Parathyroid adenoma (tissue), 2 donors: ENCODE results near the gene NEDD4L.

ENCODE experiments used
- H2AFZ ChIP-seq: fragments of 300-600 bp; sonication (generic); one replicate; pipeline ENCODE4 v1.7.0; 2017; ENCODE audit warnings: antibody characterized with exemption, mild to moderate bottlenecking
- H3K27ac ChIP-seq: fragments of 300-600 bp; sonication (generic); one replicate; pipeline ENCODE4 v1.7.0; 2017
- H3K27me3 ChIP-seq: fragments of 300-600 bp; sonication (generic); one replicate; pipeline ENCODE4 v1.7.0; 2017; ENCODE audit warnings: low read length; ENCODE audit not compliant: control insufficient read depth, insufficient read depth
- H3K36me3 ChIP-seq: fragments of 300-600 bp; sonication (generic); one replicate; pipeline ENCODE4 v1.7.0; 2017; ENCODE audit warnings: low read length; ENCODE audit not compliant: control insufficient read depth, insufficient read depth
- H3K4me1 ChIP-seq: fragments of 300-600 bp; sonication (generic); one replicate; pipeline ENCODE4 v1.7.0; 2017; ENCODE audit warnings: control low read depth
- H3K4me2 ChIP-seq: fragments of 300-600 bp; sonication (generic); one replicate; pipeline ENCODE4 v1.7.0; 2017; ENCODE audit warnings: low read length
- H3K4me3 ChIP-seq: fragments of 300-600 bp; sonication (generic); one replicate; pipeline ENCODE4 v1.7.0; 2017; ENCODE audit warnings: low read depth, low read length
- H3K79me2 ChIP-seq: fragments of 300-600 bp; sonication (generic); one replicate; pipeline ENCODE4 v1.7.0; 2017; ENCODE audit warnings: control low read depth
- H3K9ac ChIP-seq: fragments of 300-600 bp; sonication (generic); one replicate; pipeline ENCODE4 v1.7.0; 2017; ENCODE audit warnings: mild to moderate bottlenecking
- H3K9me3 ChIP-seq: fragments of 300-600 bp; sonication (generic); one replicate; pipeline ENCODE4 v1.7.0; 2017; ENCODE audit warnings: low read length; ENCODE audit not compliant: control insufficient read depth
- TF ChIP-seq, protein P1 (sequence below): fragments of 300-600 bp; sonication (generic); IDR thresholded peaks from one replicate; pipeline ENCODE4 v1.7.0; 2017; ENCODE audit warnings: antibody characterized with exemption, mild to moderate bottlenecking
- donor health status: primary hyperparathyroidism.

NEDD4L gene

DNA sequence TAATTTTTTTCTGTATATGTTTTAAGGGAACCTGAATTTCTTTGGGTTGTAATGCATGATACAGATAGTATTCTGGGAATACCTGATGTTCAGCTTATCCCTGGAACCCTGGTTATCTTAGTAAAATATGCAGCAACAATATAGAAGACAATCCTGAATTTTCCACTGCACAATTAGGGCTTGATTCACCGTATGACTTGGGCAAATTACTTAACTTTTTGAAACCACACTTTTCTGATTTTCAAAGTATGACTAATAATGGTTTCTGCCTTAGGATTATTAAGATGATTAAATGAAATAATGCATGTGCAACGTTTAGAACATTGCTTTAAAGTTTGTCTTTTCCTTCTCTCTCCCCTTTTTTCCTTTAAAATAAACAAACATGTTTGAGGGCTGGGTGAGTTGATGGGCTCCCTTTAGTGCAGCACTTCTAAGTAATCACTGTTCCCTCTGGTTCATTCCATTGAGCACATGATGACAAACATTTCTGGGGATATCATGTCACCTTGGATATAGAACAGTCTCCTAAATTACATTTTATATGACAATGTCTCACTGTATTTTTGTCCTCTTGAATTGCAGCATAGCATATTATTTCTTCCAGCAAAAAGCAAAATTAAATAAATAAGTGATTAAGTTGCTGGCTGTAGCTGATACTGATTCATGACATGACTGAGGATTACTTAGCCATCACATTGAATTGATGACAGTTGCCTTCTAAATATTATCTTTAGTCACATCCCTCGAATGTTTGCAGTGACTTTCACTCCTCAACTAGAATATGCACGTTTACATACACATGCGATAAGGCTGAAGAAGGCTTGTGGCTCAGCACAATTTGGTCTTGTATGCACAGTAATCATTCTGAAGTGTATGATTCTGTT is 254.5 kb downstream of the NEDD4L start:
- Histone ChIP-seq H3K4me1 (no peaks in the 10 kb centered on the region), H2AFZ (no peak overlapping the region), H3K27ac (no peak overlapping the region), H3K9me3 (no peaks in the 10 kb centered on the region), H3K4me2 (no peak overlapping the region), H3K9ac (no peak overlapping the region), H3K4me3 (no peak overlapping the region), H3K36me3 (no peaks in the 10 kb centered on the region), H3K27me3 (no peaks in the 10 kb centered on the region), H3K79me2 (no peaks in the 10 kb centered on the region)
- TF ChIP-seq, protein P1, sequence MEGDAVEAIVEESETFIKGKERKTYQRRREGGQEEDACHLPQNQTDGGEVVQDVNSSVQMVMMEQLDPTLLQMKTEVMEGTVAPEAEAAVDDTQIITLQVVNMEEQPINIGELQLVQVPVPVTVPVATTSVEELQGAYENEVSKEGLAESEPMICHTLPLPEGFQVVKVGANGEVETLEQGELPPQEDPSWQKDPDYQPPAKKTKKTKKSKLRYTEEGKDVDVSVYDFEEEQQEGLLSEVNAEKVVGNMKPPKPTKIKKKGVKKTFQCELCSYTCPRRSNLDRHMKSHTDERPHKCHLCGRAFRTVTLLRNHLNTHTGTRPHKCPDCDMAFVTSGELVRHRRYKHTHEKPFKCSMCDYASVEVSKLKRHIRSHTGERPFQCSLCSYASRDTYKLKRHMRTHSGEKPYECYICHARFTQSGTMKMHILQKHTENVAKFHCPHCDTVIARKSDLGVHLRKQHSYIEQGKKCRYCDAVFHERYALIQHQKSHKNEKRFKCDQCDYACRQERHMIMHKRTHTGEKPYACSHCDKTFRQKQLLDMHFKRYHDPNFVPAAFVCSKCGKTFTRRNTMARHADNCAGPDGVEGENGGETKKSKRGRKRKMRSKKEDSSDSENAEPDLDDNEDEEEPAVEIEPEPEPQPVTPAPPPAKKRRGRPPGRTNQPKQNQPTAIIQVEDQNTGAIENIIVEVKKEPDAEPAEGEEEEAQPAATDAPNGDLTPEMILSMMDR = no peak

DNA sequence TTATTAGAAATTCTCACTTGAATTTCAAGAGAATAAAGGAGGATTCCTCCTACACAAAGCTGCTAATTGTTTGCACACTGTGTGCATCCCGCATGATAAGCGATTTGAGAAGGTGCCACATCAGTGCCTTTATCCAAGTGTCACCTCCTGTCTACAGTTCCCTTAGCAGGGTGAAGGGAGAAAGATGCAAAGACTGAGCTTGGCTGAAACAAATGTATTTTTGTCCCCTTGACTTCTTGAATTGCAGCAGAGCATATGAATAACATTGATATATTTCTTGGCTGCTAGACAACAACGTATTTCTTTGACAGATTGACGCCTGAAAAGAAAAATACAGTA is 255.1 kb downstream of the NEDD4L start:
- no peak overlapping the region for H3K4me3 ChIP-seq
- H3K9me3 ChIP-seq = no peaks in the 10 kb centered on the region
- no peak overlapping the region for H3K27ac ChIP-seq
- no peaks in the 10 kb centered on the region for H3K79me2 ChIP-seq
- no peak overlapping the region for H3K4me2 ChIP-seq
- no peaks in the 10 kb centered on the region for H3K36me3 ChIP-seq
- TF ChIP-seq, protein P1 = no peak
- no peaks in the 10 kb centered on the region for H3K4me1 ChIP-seq
- no peak overlapping the region for H3K9ac ChIP-seq
- H2AFZ ChIP-seq = no peak overlapping the region
- H3K27me3 ChIP-seq = no peaks in the 10 kb centered on the region

DNA sequence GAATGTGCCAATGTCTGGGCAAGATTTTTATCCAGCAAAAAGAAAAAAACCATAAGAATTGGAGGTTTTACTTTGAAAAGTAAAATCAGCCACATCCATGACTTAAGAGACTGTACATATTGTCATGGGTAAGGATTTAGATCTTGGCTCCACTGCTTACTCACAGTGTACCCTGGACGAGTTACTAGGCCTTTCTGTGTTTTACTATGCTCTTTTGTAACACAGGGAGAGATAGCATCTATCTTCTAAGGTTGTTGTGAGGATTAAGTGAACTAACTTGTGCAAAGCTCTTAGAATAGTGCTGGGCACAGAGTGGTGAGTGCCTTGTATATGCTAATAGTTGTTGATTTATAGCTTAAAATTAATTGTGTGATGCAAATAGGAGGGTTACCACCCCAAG is 255.9 kb downstream of the NEDD4L start:
- TF ChIP-seq, protein P1 = no peak
- H3K9ac ChIP-seq = no peak overlapping the region
- H3K4me3 ChIP-seq = no peak overlapping the region
- no peaks in the 10 kb centered on the region for H3K4me1 ChIP-seq
- H3K27me3 ChIP-seq = no peaks in the 10 kb centered on the region
- no peak overlapping the region for H3K4me2 ChIP-seq
- no peak overlapping the region for H3K27ac ChIP-seq
- H2AFZ ChIP-seq = no peak overlapping the region
- no peaks in the 10 kb centered on the region for H3K36me3 ChIP-seq
- no peaks in the 10 kb centered on the region for H3K79me2 ChIP-seq
- H3K9me3 ChIP-seq = no peaks in the 10 kb centered on the region

DNA sequence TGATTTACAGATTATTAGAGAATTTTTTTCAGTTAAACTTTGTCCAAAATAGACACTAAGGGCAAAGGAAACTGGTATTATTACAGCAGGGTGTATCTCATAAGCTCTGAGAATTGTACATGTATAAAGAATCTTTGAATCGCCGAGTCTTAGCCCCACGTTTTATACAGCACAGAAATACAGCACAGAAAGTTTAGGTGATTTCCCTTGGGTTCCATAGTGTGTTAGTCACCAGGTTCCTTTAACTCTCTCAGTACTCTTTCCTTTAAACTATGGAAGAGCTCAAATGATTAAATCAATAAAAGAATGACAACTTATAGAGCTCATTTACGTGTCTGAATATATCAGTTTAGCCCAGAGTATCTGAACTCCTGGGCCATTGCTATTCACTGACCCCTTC is 256.8 kb downstream of the NEDD4L start:
- Histone ChIP-seq H3K79me2 (no peaks in the 10 kb centered on the region), H3K36me3 (no peaks in the 10 kb centered on the region), H3K9me3 (no peaks in the 10 kb centered on the region), H3K4me3 (no peak overlapping the region), H3K4me2 (no peak overlapping the region), H3K9ac (no peak overlapping the region), H3K27me3 (no peaks in the 10 kb centered on the region), H3K27ac (no peak overlapping the region), H2AFZ (no peak overlapping the region), H3K4me1 (no peaks in the 10 kb centered on the region)
- TF ChIP-seq, protein P1 = no peak

DNA sequence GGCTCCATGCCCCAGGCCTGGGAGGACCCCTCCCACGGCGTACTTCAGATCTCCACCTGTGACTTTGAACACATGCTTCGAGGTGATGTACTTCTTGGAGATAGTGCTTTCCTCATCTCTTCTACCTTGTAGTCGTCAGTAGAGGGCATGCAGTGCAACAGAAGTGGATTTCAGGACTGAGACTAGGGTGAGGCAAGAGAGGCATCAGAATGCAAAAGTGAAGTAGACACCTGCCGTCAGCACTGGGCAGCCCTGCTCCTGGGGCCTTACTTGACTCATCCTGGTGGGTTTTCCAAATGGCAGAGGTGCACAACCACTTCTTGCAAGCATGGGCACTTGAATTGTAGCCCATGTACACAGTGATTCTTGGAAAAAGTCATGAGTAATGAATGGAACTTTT is 258.8 kb downstream of the NEDD4L start:
- H3K36me3 ChIP-seq = no peaks in the 10 kb centered on the region
- no peak overlapping the region for H3K9ac ChIP-seq
- no peaks in the 10 kb centered on the region for H3K79me2 ChIP-seq
- H3K4me3 ChIP-seq = no peak overlapping the region
- no peak overlapping the region for H3K27ac ChIP-seq
- TF ChIP-seq, protein P1 = no peak
- no peaks in the 10 kb centered on the region for H3K27me3 ChIP-seq
- no peaks in the 10 kb centered on the region for H3K4me1 ChIP-seq
- H2AFZ ChIP-seq = no peak overlapping the region
- H3K4me2 ChIP-seq = no peak overlapping the region
- no peaks in the 10 kb centered on the region for H3K9me3 ChIP-seq
